ENCODE data around the gene PCSK2.

Gene PCSK2, protein sequence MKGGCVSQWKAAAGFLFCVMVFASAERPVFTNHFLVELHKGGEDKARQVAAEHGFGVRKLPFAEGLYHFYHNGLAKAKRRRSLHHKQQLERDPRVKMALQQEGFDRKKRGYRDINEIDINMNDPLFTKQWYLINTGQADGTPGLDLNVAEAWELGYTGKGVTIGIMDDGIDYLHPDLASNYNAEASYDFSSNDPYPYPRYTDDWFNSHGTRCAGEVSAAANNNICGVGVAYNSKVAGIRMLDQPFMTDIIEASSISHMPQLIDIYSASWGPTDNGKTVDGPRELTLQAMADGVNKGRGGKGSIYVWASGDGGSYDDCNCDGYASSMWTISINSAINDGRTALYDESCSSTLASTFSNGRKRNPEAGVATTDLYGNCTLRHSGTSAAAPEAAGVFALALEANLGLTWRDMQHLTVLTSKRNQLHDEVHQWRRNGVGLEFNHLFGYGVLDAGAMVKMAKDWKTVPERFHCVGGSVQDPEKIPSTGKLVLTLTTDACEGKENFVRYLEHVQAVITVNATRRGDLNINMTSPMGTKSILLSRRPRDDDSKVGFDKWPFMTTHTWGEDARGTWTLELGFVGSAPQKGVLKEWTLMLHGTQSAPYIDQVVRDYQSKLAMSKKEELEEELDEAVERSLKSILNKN

DNA sequence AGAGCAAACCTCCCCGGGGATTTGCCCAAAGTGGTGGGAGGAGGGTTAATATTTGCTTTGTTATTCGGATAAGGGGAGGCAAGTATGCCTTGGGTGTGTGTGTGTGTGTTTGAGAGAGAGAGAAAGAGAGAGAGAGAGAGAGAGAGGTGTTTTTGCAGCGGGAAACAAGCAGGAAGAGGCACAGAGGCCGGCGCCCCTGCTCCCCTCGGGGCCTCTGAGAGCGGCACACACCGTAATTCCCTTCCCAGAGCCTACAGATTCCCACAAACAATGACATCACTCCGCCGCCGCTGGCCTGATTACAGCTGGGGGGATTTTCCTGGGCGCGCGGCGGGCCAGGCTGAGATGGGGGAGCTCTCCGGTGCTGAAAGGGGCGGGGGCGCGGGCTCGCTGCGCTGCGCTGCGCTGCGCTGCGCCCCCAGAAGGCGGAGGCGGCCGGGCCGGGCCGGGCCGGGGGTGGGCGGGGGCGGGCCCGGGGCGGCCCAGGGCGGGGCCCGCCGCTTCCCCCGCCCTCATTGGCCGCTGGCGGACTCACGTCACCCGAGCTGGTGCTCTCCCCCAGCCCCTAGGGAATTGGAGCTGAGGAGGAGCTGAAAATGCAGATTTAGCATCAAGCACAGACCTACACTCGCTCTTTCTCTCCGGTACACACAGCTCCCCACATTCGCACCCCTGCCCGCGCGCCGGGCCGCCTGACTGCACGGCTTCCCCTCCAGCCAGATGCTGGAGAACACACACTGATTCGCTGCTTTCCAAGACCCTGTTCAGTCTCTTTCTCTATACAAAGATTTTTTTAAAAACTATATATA is at the start of gene PCSK2:
PCSK2 (plus strand) TSS at position 631 of the 809 bp plus-strand sequence. CDS start 266 bp downstream, outside the sequence.
- DNase-seq (ENCODE audit: low read depth), result peak; percentile 38
- peak within 1 kb of the TSS; percentile 6 for H3K4me3 ChIP-seq (ENCODE audit: control insufficient read depth, low read depth, low read length)
- TF ChIP-seq, protein P1, sequence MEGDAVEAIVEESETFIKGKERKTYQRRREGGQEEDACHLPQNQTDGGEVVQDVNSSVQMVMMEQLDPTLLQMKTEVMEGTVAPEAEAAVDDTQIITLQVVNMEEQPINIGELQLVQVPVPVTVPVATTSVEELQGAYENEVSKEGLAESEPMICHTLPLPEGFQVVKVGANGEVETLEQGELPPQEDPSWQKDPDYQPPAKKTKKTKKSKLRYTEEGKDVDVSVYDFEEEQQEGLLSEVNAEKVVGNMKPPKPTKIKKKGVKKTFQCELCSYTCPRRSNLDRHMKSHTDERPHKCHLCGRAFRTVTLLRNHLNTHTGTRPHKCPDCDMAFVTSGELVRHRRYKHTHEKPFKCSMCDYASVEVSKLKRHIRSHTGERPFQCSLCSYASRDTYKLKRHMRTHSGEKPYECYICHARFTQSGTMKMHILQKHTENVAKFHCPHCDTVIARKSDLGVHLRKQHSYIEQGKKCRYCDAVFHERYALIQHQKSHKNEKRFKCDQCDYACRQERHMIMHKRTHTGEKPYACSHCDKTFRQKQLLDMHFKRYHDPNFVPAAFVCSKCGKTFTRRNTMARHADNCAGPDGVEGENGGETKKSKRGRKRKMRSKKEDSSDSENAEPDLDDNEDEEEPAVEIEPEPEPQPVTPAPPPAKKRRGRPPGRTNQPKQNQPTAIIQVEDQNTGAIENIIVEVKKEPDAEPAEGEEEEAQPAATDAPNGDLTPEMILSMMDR (conservative IDR thresholded peaks at IDR 0.05; ENCODE audit: control insufficient read depth, insufficient read depth, low read depth, low read length), result no peak

- no peak overlapping the region for H3K4me3 ChIP-seq (ENCODE audit: control insufficient read depth, low read depth, low read length)
- TF ChIP-seq, protein P1 (conservative IDR thresholded peaks at IDR 0.05; ENCODE audit: control insufficient read depth, insufficient read depth, low read depth, low read length), result no peak
- no peak for DNase-seq (ENCODE audit: low read depth)
Measured at GRCh38 chr20:17177341-17177740, 49.5 kb upstream of the PCSK2 start.

- TF ChIP-seq, protein P1 (conservative IDR thresholded peaks at IDR 0.05; ENCODE audit: control insufficient read depth, insufficient read depth, low read depth, low read length), result no peak
- no peak for DNase-seq (ENCODE audit: low read depth)
Measured at GRCh38 chr20:17179840-17180239, 47.0 kb upstream of the PCSK2 start.

GRCh38 chr20:17189976-17190695 is 36.7 kb upstream of the PCSK2 start:
- no peak for DNase-seq (ENCODE audit: low read depth)
- TF ChIP-seq, protein P1 (conservative IDR thresholded peaks at IDR 0.05; ENCODE audit: control insufficient read depth, insufficient read depth, low read depth, low read length), result no peak
- H3K4me3 ChIP-seq (ENCODE audit: control insufficient read depth, low read depth, low read length), result no peak overlapping the region

More at GRCh38 chr20:17179840-17180239, 47.0 kb upstream of the PCSK2 start:
- H3K4me3 ChIP-seq (ENCODE audit: control insufficient read depth, low read depth, low read length), result no peak overlapping the region

GRCh38 chr20:17197041-17197440 is 29.8 kb upstream of the PCSK2 start:
- TF ChIP-seq, protein P1 (conservative IDR thresholded peaks at IDR 0.05; ENCODE audit: control insufficient read depth, insufficient read depth, low read depth, low read length), result no peak

DNA sequence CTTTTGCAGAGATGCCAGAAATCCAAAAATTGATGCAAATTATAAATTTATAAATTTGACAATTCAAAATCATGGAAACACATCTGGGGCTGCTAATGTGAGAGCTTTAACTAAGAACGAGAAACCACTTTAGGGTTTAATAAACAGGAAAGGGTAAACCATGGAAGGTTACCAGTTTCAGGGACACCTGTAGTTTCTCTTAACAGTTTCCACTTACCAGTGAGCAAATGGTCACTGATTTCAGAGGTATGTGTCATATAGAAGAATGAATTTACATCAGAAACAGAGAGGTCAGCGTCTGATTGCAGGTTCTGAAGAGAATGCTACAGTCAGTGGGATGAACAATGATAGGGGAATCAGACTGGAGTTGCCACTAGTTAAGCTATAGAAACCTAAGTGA is 24.8 kb upstream of the PCSK2 start:
- no peak for DNase-seq (ENCODE audit: low read depth)
- no peak overlapping the region for H3K4me3 ChIP-seq (ENCODE audit: control insufficient read depth, low read depth, low read length)
- TF ChIP-seq, protein P1 (conservative IDR thresholded peaks at IDR 0.05; ENCODE audit: control insufficient read depth, insufficient read depth, low read depth, low read length), result no peak

More at GRCh38 chr20:17197041-17197440, 29.8 kb upstream of the PCSK2 start:
- no peak overlapping the region for H3K4me3 ChIP-seq (ENCODE audit: control insufficient read depth, low read depth, low read length)
- no peak for DNase-seq (ENCODE audit: low read depth)

Data from fibroblast of mammary gland (primary cell).